Activated CD4-positive, alpha-beta T cell treated with anti-CD3 and anti-CD28 coated beads, Interleukin-2, amount 10 ng/mL, durations not matched to agents 7 days and 5 days (primary cell): ENCODE measurements around the gene HSBP1L1. TPM values are rescaled to one million over a fixed set of nuclear protein-coding genes. Genes with fewer than 3 reads are reported as not detected.

Source experiments
- CTCF ChIA-PET: fragments of 350-600 bp; sonication (Branson Sonifier 250); formaldehyde crosslinking; loops from one replicate; lab custom pipeline; 2021; ENCODE audit warnings: antibody characterized with exemption; lab: Charles Lee
- POLR2A ChIA-PET: fragments of 350-600 bp; sonication (Branson Sonifier 250); formaldehyde crosslinking; loops from one replicate; lab custom pipeline; 2021; ENCODE audit warnings: antibody characterized with exemption; lab: Charles Lee
- DNase-seq: peaks from one replicate; pipeline ENCODE4 v3.0.0-alpha.2; 2020
- H3K27ac Mint-ChIP-seq: one replicate; pipeline ENCODE4 v1.8.0; 2021; ENCODE audit warnings: mild to moderate bottlenecking, moderate library complexity, mixed read lengths
- H3K27me3 Mint-ChIP-seq: one replicate; pipeline ENCODE4 v1.8.0; 2021; ENCODE audit warnings: mixed read lengths
- H3K36me3 Mint-ChIP-seq: one replicate; pipeline ENCODE4 v1.8.0; 2021; ENCODE audit warnings: low read depth, mixed read lengths
- H3K4me1 Mint-ChIP-seq: one replicate; pipeline ENCODE4 v1.8.0; 2021; ENCODE audit warnings: mixed read lengths
- H3K4me3 Mint-ChIP-seq: one replicate; pipeline ENCODE4 v1.8.0; 2021; ENCODE audit warnings: mild to moderate bottlenecking, moderate library complexity, mixed read lengths
- H3K9me3 Mint-ChIP-seq: one replicate; pipeline ENCODE4 v1.8.0; 2021; ENCODE audit warnings: mixed read lengths
- total RNA-seq, 2 experiments: library from RNA; stranded (reverse); gene quantifications; one replicate each; pipeline ENCODE4 v1.2.3, GENCODE V29; 2021

HSBP1L1 gene
- total RNA-seq, 2 experiments from 2014 or later, result 7.2 to 11.5 TPM

GRCh38 chr18:79935098-79935480 lies 29.4 kb upstream of the HSBP1L1 start:
- no peak for DNase-seq

GRCh38 chr18:79935499-79935898 lies 28.9 kb upstream of the HSBP1L1 start:
- ChIA-PET CTCF (interaction anchor here (0.9 to 1.2 kb wide), 2 partner anchors 9 to 30 kb away, joined by 3 to 4 read pairs; no protein-coding TSS in a partner anchor), POLR2A (no interaction called here)
- Mint-ChIP-seq H3K4me3 (no peak overlapping the region), H3K27me3 (no peaks in the 10 kb centered on the region), H3K27ac (no peak overlapping the region), H3K4me1 (no peaks in the 10 kb centered on the region), H3K36me3 (peaks cover 81% of the 10 kb centered on the region), H3K9me3 (peaks cover 34% of the 10 kb centered on the region)
- no peak for DNase-seq

More at GRCh38 chr18:79935098-79935480, 29.4 kb upstream of the HSBP1L1 start:
- Mint-ChIP-seq H3K4me1 (no peaks in the 10 kb centered on the region), H3K27ac (no peak overlapping the region), H3K4me3 (no peak overlapping the region), H3K36me3 (peaks cover 82% of the 10 kb centered on the region), H3K27me3 (no peaks in the 10 kb centered on the region), H3K9me3 (peaks cover 35% of the 10 kb centered on the region)
- ChIA-PET POLR2A (no interaction called here), CTCF (interaction anchor here (0.9 to 1.2 kb wide), 2 partner anchors 9 to 30 kb away, joined by 3 to 4 read pairs; no protein-coding TSS in a partner anchor)

GRCh38 chr18:79935925-79936324 lies 28.5 kb upstream of the HSBP1L1 start:
- CTCF ChIA-PET, result interaction anchor here (0.9 to 1.2 kb wide), 2 partner anchors 8 to 31 kb away, joined by 3 to 4 read pairs; no protein-coding TSS in a partner anchor
- Mint-ChIP-seq H3K27ac (no peak overlapping the region), H3K27me3 (no peaks in the 10 kb centered on the region), H3K4me1 (no peaks in the 10 kb centered on the region), H3K36me3 (peaks cover 82% of the 10 kb centered on the region), H3K4me3 (no peak overlapping the region), H3K9me3 (peaks cover 34% of the 10 kb centered on the region)
- no peak for DNase-seq
- POLR2A ChIA-PET, result no interaction called here

GRCh38 chr18:79936641-79937040 lies 27.8 kb upstream of the HSBP1L1 start:
- H3K4me1 Mint-ChIP-seq, result no peaks in the 10 kb centered on the region
- H3K27me3 Mint-ChIP-seq, result no peaks in the 10 kb centered on the region
- peaks cover 28% of the 10 kb centered on the region for H3K9me3 Mint-ChIP-seq
- CTCF ChIA-PET, result interaction anchor here (0.5 to 1.3 kb wide), 2 partner anchors 10 to 49 kb away, joined by 3 to 4 read pairs; no protein-coding TSS in a partner anchor
- H3K4me3 Mint-ChIP-seq, result no peak overlapping the region
- no peak for DNase-seq
- no peak overlapping the region for H3K27ac Mint-ChIP-seq
- peaks cover 77% of the 10 kb centered on the region for H3K36me3 Mint-ChIP-seq
- POLR2A ChIA-PET, result no interaction called here

- peaks cover 25% of the 10 kb centered on the region for H3K9me3 Mint-ChIP-seq
- POLR2A ChIA-PET, result no interaction called here
- H3K27me3 Mint-ChIP-seq, result no peaks in the 10 kb centered on the region
- DNase-seq, result no peak
- CTCF ChIA-PET, result interaction anchor here (1.3 kb wide), 1 partner anchor 10 kb away, joined by 4 read pairs; no protein-coding TSS in a partner anchor
- H3K4me1 Mint-ChIP-seq, result no peaks in the 10 kb centered on the region
- no peak overlapping the region for H3K27ac Mint-ChIP-seq
- peaks cover 79% of the 10 kb centered on the region for H3K36me3 Mint-ChIP-seq
- no peak overlapping the region for H3K4me3 Mint-ChIP-seq
Measured at GRCh38 chr18:79937103-79937860, 27.2 kb upstream of the HSBP1L1 start.

- Mint-ChIP-seq H3K27ac (no peak overlapping the region), H3K4me3 (no peak overlapping the region), H3K9me3 (peaks cover 20% of the 10 kb centered on the region), H3K27me3 (no peaks in the 10 kb centered on the region), H3K4me1 (peaks cover 4% of the 10 kb centered on the region), H3K36me3 (peaks cover 73% of the 10 kb centered on the region)
- ChIA-PET POLR2A (no interaction called here), CTCF (no interaction called here)
- no peak for DNase-seq
Measured at GRCh38 chr18:79938196-79938595, 26.2 kb upstream of the HSBP1L1 start.

GRCh38 chr18:79939096-79939495 lies 25.3 kb upstream of the HSBP1L1 start:
- CTCF ChIA-PET, result interaction anchor here (1.6 kb wide), 1 partner anchor 10 kb away, joined by 6 read pairs; no protein-coding TSS in a partner anchor

GRCh38 chr18:79940126-79940813 lies 24.2 kb upstream of the HSBP1L1 start:
- no peak overlapping the region for H3K4me3 Mint-ChIP-seq
- POLR2A ChIA-PET, result no interaction called here
- CTCF ChIA-PET, result interaction anchor here (0.6 to 1.8 kb wide), 3 partner anchors 11 to 174 kb away, joined by 3 to 6 read pairs (median 5); no protein-coding TSS in a partner anchor
- H3K27me3 Mint-ChIP-seq, result no peaks in the 10 kb centered on the region
- H3K9me3 Mint-ChIP-seq, result peaks cover 14% of the 10 kb centered on the region
- peaks cover 53% of the 10 kb centered on the region for H3K36me3 Mint-ChIP-seq
- H3K27ac Mint-ChIP-seq, result no peak overlapping the region
- DNase-seq, result no peak
- peaks cover 17% of the 10 kb centered on the region for H3K4me1 Mint-ChIP-seq

More at GRCh38 chr18:79939096-79939495, 25.3 kb upstream of the HSBP1L1 start:
- no peak for DNase-seq
- Mint-ChIP-seq H3K9me3 (peaks cover 14% of the 10 kb centered on the region), H3K27ac (no peak overlapping the region), H3K4me3 (no peak overlapping the region), H3K4me1 (peaks cover 7% of the 10 kb centered on the region), H3K36me3 (peaks cover 64% of the 10 kb centered on the region), H3K27me3 (no peaks in the 10 kb centered on the region)
- POLR2A ChIA-PET, result no interaction called here

- Mint-ChIP-seq H3K27me3 (no peaks in the 10 kb centered on the region), H3K27ac (no peak overlapping the region), H3K36me3 (peaks cover 46% of the 10 kb centered on the region), H3K4me1 (peaks cover 22% of the 10 kb centered on the region), H3K4me3 (no peak overlapping the region), H3K9me3 (peaks cover 12% of the 10 kb centered on the region)
- ChIA-PET POLR2A (no interaction called here), CTCF (interaction anchor here (1.6 to 1.8 kb wide), 2 partner anchors 11 to 21 kb away, joined by 5 to 6 read pairs; no protein-coding TSS in a partner anchor)
- DNase-seq, result no peak
Measured at GRCh38 chr18:79940814-79941472, 23.5 kb upstream of the HSBP1L1 start.

GRCh38 chr18:79941473-79942119 lies 22.8 kb upstream of the HSBP1L1 start:
- no peaks in the 10 kb centered on the region for H3K27me3 Mint-ChIP-seq
- ChIA-PET CTCF (interaction anchor here (1.5 kb wide), 1 partner anchor 34 kb away, joined by 4 read pairs; no protein-coding TSS in a partner anchor), POLR2A (no interaction called here)
- H3K36me3 Mint-ChIP-seq, result peaks cover 40% of the 10 kb centered on the region
- no peak overlapping the region for H3K4me3 Mint-ChIP-seq
- H3K4me1 Mint-ChIP-seq, result peaks cover 26% of the 10 kb centered on the region
- DNase-seq, result no peak
- H3K9me3 Mint-ChIP-seq, result peaks cover 7% of the 10 kb centered on the region
- no peak overlapping the region for H3K27ac Mint-ChIP-seq

- peaks cover 5% of the 10 kb centered on the region for H3K9me3 Mint-ChIP-seq
- no peak overlapping the region for H3K4me3 Mint-ChIP-seq
- H3K27me3 Mint-ChIP-seq, result no peaks in the 10 kb centered on the region
- peak overlapping the region; percentile 62 for H3K27ac Mint-ChIP-seq
- H3K4me1 Mint-ChIP-seq, result peaks cover 26% of the 10 kb centered on the region
- ChIA-PET CTCF (interaction anchor here (1.2 to 1.5 kb wide), 2 partner anchors 13 to 35 kb away, joined by 4 read pairs; no protein-coding TSS in a partner anchor), POLR2A (no interaction called here)
- no peak for DNase-seq
- H3K36me3 Mint-ChIP-seq, result peaks cover 34% of the 10 kb centered on the region
Measured at GRCh38 chr18:79942211-79942610, 22.2 kb upstream of the HSBP1L1 start.
